ENCODE measurements around the gene ZCCHC17. TPM values are rescaled to one million over a fixed set of nuclear protein-coding genes. Genes with fewer than 3 reads are reported as not detected.
A peak's percentile ranks its signal among the peaks of the same experiment; 100 is the strongest.

ZCCHC17 gene
- total RNA-seq, 1 experiment from 2014 or later = 48.8 TPM

- no peaks in the 10 kb centered on the region for H3K27me3 ChIP-seq (replicated peaks; ENCODE audit: insufficient read depth, low read depth, low read length, poor library complexity)
- H3K4me3 ChIP-seq (ENCODE audit: low read depth, low read length, poor library complexity, severe bottlenecking) = no peak overlapping the region
- TF ChIP-seq CTCF (conservative IDR thresholded peaks at IDR 0.05; ENCODE audit: low read depth, low read length) (no peak), EZH2 (IDR thresholded peaks at IDR 0.05; ENCODE audit: borderline replicate concordance, low read depth, low read length, poor library complexity, severe bottlenecking) (no peak)
- BruUV-seq (replicated peaks) = no TSS peak
- CTCF ChIA-PET = interaction anchor here (0.7 kb wide), 2 partner anchors 31 to 33 kb away, joined by 3 read pairs; no protein-coding TSS in a partner anchor
- H3K36me3 ChIP-seq (ENCODE audit: insufficient read depth, low read length, poor library complexity, severe bottlenecking) = no peaks in the 10 kb centered on the region
- intact Hi-C loops (cut with micrococcal nuclease; ENCODE audit: unreplicated experiment) = loop anchor here (10.0 kb wide), 1 partner anchor 391 kb away; no protein-coding TSS in a partner anchor
- H3K4me1 ChIP-seq (ENCODE audit: insufficient read depth, low read length, poor library complexity, severe bottlenecking) = peaks cover 3% of the 10 kb centered on the region
- no peak for DNase-seq (ENCODE audit: low spot score)
- no peaks in the 10 kb centered on the region for H3K9me3 ChIP-seq (ENCODE audit: low read depth, low read length, poor library complexity, severe bottlenecking)
- no peak overlapping the region for H3K27ac ChIP-seq (ENCODE audit: low read depth, low read length, poor library complexity, severe bottlenecking)
- POLR2A ChIA-PET (ENCODE audit: low non-redundant PET) = no interaction called here
These were observed 96.6 kb downstream of the ZCCHC17 start for GRCh38 chr1:31393463-31393862.

GRCh38 chr1:31394584-31395193 lies 97.9 kb downstream of the ZCCHC17 start:
- Histone ChIP-seq H3K4me3 (ENCODE audit: low read depth, low read length, poor library complexity, severe bottlenecking) (peak overlapping the region; percentile 38), H3K27me3 (replicated peaks; ENCODE audit: insufficient read depth, low read depth, low read length, poor library complexity) (no peaks in the 10 kb centered on the region), H3K36me3 (ENCODE audit: insufficient read depth, low read length, poor library complexity, severe bottlenecking) (no peaks in the 10 kb centered on the region), H3K9me3 (ENCODE audit: low read depth, low read length, poor library complexity, severe bottlenecking) (no peaks in the 10 kb centered on the region), H3K27ac (ENCODE audit: low read depth, low read length, poor library complexity, severe bottlenecking) (no peak overlapping the region), H3K4me1 (ENCODE audit: insufficient read depth, low read length, poor library complexity, severe bottlenecking) (peaks cover 3% of the 10 kb centered on the region)
- BruUV-seq (replicated peaks) = no TSS peak
- intact Hi-C loops (cut with micrococcal nuclease; ENCODE audit: unreplicated experiment) = loop anchor here (10.0 kb wide), 1 partner anchor 390 kb away; no protein-coding TSS in a partner anchor
- DNase-seq (ENCODE audit: low spot score) = peak; percentile 87
- TF ChIP-seq EZH2 (IDR thresholded peaks at IDR 0.05; ENCODE audit: borderline replicate concordance, low read depth, low read length, poor library complexity, severe bottlenecking) (no peak), CTCF (conservative IDR thresholded peaks at IDR 0.05; ENCODE audit: low read depth, low read length) (peak; percentile 89)
- CTCF ChIA-PET = interaction anchor here (0.5 to 1.7 kb wide), 8 partner anchors 27 to 1002 kb away, joined by 3 to 24 read pairs (median 4); no protein-coding TSS in a partner anchor
- POLR2A ChIA-PET (ENCODE audit: low non-redundant PET) = interaction anchor here (0.6 to 0.7 kb wide), 2 partner anchors 14 to 103 kb away, joined by 3 read pairs; no protein-coding TSS in a partner anchor

GRCh38 chr1:31396633-31397351 lies 100.0 kb downstream of the ZCCHC17 start:
- Histone ChIP-seq H3K9me3 (ENCODE audit: low read depth, low read length, poor library complexity, severe bottlenecking) (no peaks in the 10 kb centered on the region), H3K36me3 (ENCODE audit: insufficient read depth, low read length, poor library complexity, severe bottlenecking) (no peaks in the 10 kb centered on the region), H3K4me1 (ENCODE audit: insufficient read depth, low read length, poor library complexity, severe bottlenecking) (peaks cover 3% of the 10 kb centered on the region), H3K27me3 (replicated peaks; ENCODE audit: insufficient read depth, low read depth, low read length, poor library complexity) (no peaks in the 10 kb centered on the region), H3K27ac (ENCODE audit: low read depth, low read length, poor library complexity, severe bottlenecking) (no peak overlapping the region), H3K4me3 (ENCODE audit: low read depth, low read length, poor library complexity, severe bottlenecking) (no peak overlapping the region)
- ChIA-PET CTCF (interaction anchor here (0.5 kb wide), 1 partner anchor 568 kb away, joined by 3 read pairs; no protein-coding TSS in a partner anchor), POLR2A (ENCODE audit: low non-redundant PET) (interaction anchor here (0.5 kb wide), 1 partner anchor 25 kb away, joined by 4 read pairs; no protein-coding TSS in a partner anchor)
- intact Hi-C loops (cut with micrococcal nuclease; ENCODE audit: unreplicated experiment) = loop anchor here (2.0 to 10.0 kb wide), 2 partner anchors 152 to 388 kb away; no protein-coding TSS in a partner anchor
- no peak for DNase-seq (ENCODE audit: low spot score)
- TF ChIP-seq CTCF (conservative IDR thresholded peaks at IDR 0.05; ENCODE audit: low read depth, low read length) (peak; percentile 48), EZH2 (IDR thresholded peaks at IDR 0.05; ENCODE audit: borderline replicate concordance, low read depth, low read length, poor library complexity, severe bottlenecking) (no peak)
- BruUV-seq (replicated peaks) = no TSS peak
